Breast epithelium (tissue), 4 donors: ENCODE results near the gene GCFC2. TPM values are rescaled to one million over a fixed set of nuclear protein-coding genes. Genes with fewer than 3 reads are reported as not detected.

ENCODE experiments used
- DNase-seq, 2 donors: peaks; one replicate each; pipeline ENCODE4 v3.0.0-alpha.2; 2019; ENCODE audit warnings: low spot score in 2 of 2
- H3K27ac ChIP-seq, 2 donors: fragments of 200-600 bp; sonication (generic) in 1 of 2; one replicate each; pipeline ENCODE4 v1.5.1; 2016 to 2019; ENCODE audit warnings: mild to moderate bottlenecking in 1 of 2
- H3K27me3 ChIP-seq, 2 donors: fragments of 200-600 bp; sonication (generic) in 1 of 2; one replicate each; pipeline versions ENCODE4 v1.5.1 to v1.6.0; 2017 to 2019; ENCODE audit warnings: control low read depth in 1 of 2, mild to moderate bottlenecking in 1 of 2
- H3K36me3 ChIP-seq: fragments of 200-600 bp; one replicate; pipeline ENCODE4 v1.5.1; 2019
- H3K4me1 ChIP-seq, 2 donors: fragments of 200-600 bp; sonication (generic); one replicate each; pipeline ENCODE4 v1.5.1; 2016 to 2019; ENCODE audit warnings: control low read depth in 1 of 2
- H3K4me3 ChIP-seq, 3 donors: fragments of 200-600 bp; sonication (generic); 1 replicate in 2 of 3; 2 replicates in 1 of 3; pipeline ENCODE4 v1.5.1; 2016 to 2019; ENCODE audit warnings: mild to moderate bottlenecking in 3 of 3, moderate library complexity in 2 of 3
- H3K9me3 ChIP-seq, 2 donors: fragments of 200-600 bp; sonication (generic) in 1 of 2; one replicate each; pipeline ENCODE4 v1.5.1; 2016 to 2019; ENCODE audit warnings: control low read depth in 1 of 2
- CTCF ChIP-seq, 3 donors: fragments of 450-650 bp; IDR thresholded peaks; one replicate each; pipeline ENCODE4 v1.5.1; 2016 to 2017; ENCODE audit warnings: antibody characterized with exemption in 3 of 3, mild to moderate bottlenecking in 3 of 3, moderate library complexity in 3 of 3
- POLR2A ChIP-seq: fragments of 450-650 bp; IDR thresholded peaks from one replicate; pipeline ENCODE4 v1.6.1; 2016; ENCODE audit warnings: antibody characterized with exemption, mild to moderate bottlenecking, moderate library complexity
- POLR2AphosphoS5 ChIP-seq, 3 donors: sonication (generic); formaldehyde crosslinking; IDR thresholded peaks; one replicate each; pipeline ENCODE4 v1.6.1; 2017; ENCODE audit warnings: antibody characterized with exemption in 3 of 3
- intact Hi-C: fragments of 100-400 bp; cut with DNase I; formaldehyde crosslinking; loops from one replicate; pipeline ENCODE4 v1.15.1; 2023; ENCODE audit warnings: low total_unique reads
- total RNA-seq, 3 donors: library from RNA; depleted of rRNA; stranded (reverse); fragments of >200 nt; gene quantifications; one replicate each; pipeline ENCODE4 v1.1.0, GENCODE V29; 2016

The GCFC2 gene
- total RNA-seq, 3 donors from 2014 or later: 26.7 to 36.1 (median 31.5) TPM

DNA sequence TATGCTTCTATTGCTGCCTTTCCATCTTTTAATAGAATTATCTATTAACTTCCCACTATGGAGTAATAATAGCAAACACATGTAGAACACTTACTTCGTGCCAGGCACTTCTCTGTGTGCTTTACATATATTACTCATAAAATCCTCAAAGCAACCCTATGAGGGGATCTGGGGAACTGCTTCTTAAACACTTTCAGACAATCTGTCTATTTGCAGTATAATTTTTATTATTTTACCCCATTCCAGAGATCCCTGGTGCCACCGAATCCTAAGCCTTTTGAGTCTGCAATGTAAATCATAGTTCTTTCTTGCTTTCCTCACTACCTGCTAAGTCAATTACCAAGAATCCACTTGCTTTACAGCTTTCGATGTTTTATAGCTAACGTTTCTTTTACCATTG lies 25.6 kb upstream of the GCFC2 start:
- Histone ChIP-seq H3K27me3 (no peaks in the 10 kb centered on the region), H3K9me3 (no peaks in the 10 kb centered on the region), H3K4me3 (no peak overlapping the region), H3K36me3 (no peaks in the 10 kb centered on the region), H3K4me1 (no peaks in the 10 kb centered on the region), H3K27ac (no peak overlapping the region)
- no peak for DNase-seq
- intact Hi-C loops: no loop called here
- TF ChIP-seq POLR2AphosphoS5 (IDR thresholded peaks at IDR 0.05) (no peak), POLR2A (no peak), CTCF (IDR thresholded peaks at IDR 0.05) (no peak)

DNA sequence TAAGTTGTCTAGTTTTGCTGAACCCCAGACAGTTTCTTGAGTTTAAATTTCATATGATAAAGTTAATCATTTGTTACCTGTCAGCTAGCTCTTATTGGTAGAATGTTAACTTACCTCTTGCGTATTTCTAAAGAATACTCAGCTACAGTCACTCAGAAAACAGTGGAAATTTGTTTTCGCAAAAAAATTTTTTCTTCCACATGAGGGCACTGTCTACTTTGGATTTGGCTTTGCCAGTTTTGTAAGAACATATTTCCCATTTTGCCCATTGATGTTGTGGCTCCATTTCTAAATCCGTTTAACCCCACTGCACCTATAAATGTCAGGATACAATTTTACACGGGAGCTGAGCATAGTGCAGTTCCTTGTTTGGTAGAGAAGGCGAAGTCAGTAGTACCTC lies 19.1 kb upstream of the GCFC2 start:
- intact Hi-C loops: no loop called here

GRCh38 chr2:75728614-75729419 lies 18.1 kb upstream of the GCFC2 start:
- Histone ChIP-seq H3K4me3 (no peak overlapping the region), H3K36me3 (no peaks in the 10 kb centered on the region), H3K27me3 (no peaks in the 10 kb centered on the region), H3K4me1 (no peaks in the 10 kb centered on the region), H3K9me3 (no peaks in the 10 kb centered on the region), H3K27ac (no peak overlapping the region)
- TF ChIP-seq POLR2A: no peak
- TF ChIP-seq CTCF (IDR thresholded peaks at IDR 0.05): no peak
- no peak for TF ChIP-seq POLR2AphosphoS5 (IDR thresholded peaks at IDR 0.05)
- no peak for DNase-seq
- intact Hi-C loops: no loop called here

More for the DNA sequence above, 19.1 kb upstream of the GCFC2 start:
- Histone ChIP-seq H3K4me1 (no peaks in the 10 kb centered on the region), H3K27ac (no peak overlapping the region), H3K9me3 (no peaks in the 10 kb centered on the region), H3K4me3 (no peak overlapping the region), H3K36me3 (no peaks in the 10 kb centered on the region), H3K27me3 (no peaks in the 10 kb centered on the region)
- no peak for TF ChIP-seq POLR2AphosphoS5 (IDR thresholded peaks at IDR 0.05)
- DNase-seq: no peak

DNA sequence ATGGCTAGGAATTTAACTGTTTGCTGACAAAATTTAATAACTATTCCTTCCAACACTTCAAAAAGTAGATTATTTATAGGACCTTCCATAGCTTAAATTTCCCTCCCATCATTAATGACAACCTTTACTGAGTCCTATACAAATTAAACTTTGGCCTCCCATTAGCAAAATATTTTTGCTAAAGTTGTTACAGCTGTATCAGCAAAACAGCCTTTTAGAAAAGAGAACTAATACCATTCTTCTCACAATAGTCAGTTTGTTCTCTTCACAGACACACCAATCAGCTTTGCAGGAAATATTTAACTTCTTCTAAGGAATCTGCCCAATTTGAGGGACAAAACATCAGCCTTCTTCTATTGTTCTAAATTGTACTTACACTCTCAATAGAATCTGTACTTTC lies 12.0 kb upstream of the GCFC2 start:
- no peak for TF ChIP-seq POLR2A
- no peak for TF ChIP-seq CTCF (IDR thresholded peaks at IDR 0.05)
- no peak for TF ChIP-seq POLR2AphosphoS5 (IDR thresholded peaks at IDR 0.05)
- Histone ChIP-seq H3K27me3 (no peaks in the 10 kb centered on the region), H3K9me3 (peaks cover 0 to 10% of the 10 kb centered on the region in 2 donors), H3K36me3 (no peaks in the 10 kb centered on the region), H3K27ac (no peak overlapping the region), H3K4me1 (no peaks in the 10 kb centered on the region), H3K4me3 (no peak overlapping the region)
- no peak for DNase-seq
- intact Hi-C loops: no loop called here

DNA sequence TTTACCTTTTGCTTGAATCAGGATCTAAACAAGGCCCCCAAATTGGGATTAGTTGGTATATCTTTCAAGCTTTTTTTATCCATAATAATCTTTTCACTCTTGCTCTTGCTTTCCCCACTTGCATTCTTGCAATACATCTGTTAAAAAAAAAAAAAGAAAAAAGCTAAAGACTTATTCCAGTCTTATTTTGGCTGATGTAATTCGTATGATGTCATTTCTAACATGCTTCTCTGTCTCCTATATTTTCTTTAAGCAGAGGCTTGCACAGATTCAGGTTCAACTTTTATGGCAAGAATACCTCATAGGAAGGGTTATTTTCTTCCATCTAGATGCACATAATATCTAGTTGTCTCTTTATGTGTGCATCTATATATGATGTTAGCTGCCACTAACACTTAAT lies 9.8 kb upstream of the GCFC2 start:
- intact Hi-C loops: no loop called here
- Histone ChIP-seq H3K27me3 (no peaks in the 10 kb centered on the region), H3K4me1 (no peaks in the 10 kb centered on the region), H3K9me3 (peaks cover 0 to 10% of the 10 kb centered on the region in 2 donors), H3K4me3 (no peak overlapping the region), H3K36me3 (no peaks in the 10 kb centered on the region), H3K27ac (no peak overlapping the region)
- no peak for TF ChIP-seq POLR2AphosphoS5 (IDR thresholded peaks at IDR 0.05)
- no peak for TF ChIP-seq POLR2A
- no peak for TF ChIP-seq CTCF (IDR thresholded peaks at IDR 0.05)
- no peak for DNase-seq
